IPS-NIHi11 (cell line): ENCODE results near the gene AKAP7.
"Not testable (repeated sequence)": the region's sequence is repeated elsewhere in the genome, so short reads cannot be mapped to it uniquely, and the experiment has no call there.

ENCODE experiments used
- DNase-seq: peaks from one replicate; pipeline ENCODE4 v3.0.0; 2012; ENCODE audit warnings: mixed read lengths, low spot score

Gene AKAP7

DNA sequence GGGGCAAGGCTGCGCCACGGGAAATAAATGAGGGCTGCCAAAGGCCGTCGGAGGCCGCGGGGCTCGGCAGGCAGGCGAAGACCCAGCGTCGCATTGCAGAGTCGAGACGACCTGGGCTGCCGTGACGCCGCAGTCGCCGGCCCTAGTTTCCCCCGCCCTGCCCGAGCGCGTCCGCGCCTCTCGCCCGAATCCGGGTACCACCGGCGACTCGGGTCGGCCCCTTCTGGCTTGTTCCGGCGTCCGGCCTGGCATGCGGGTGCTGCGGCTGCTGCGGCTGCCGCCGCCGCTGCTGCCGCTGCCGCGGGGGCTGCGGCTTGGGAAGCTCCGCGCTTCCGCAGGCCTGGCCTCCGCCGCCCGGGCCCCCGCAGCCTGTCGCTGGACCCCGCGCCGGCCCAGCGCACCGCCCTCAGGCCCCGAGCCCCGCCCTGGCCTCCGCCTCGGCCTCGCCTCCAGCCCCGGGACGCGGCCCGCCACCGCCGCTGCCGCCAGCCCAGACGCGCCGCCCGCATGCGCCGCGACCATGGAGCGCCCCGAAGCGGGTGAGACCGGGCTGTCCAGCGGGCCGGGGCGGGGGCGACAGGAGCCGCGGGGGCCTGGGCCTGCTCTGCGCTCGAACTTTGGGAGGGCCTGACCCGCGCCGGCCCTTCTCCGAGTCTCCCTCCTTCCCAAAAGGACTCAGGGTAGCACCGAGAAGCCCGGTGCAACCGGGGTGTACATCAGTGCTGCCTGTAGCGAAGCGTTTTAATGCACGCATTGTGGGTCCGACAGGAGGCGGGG is at the start of gene AKAP7:
TSS of gene AKAP7 (plus strand) at position 224 of the 777 bp plus-strand sequence. CDS start at position 521, 297 bp downstream.
- DNase-seq = peak; percentile 93

DNA sequence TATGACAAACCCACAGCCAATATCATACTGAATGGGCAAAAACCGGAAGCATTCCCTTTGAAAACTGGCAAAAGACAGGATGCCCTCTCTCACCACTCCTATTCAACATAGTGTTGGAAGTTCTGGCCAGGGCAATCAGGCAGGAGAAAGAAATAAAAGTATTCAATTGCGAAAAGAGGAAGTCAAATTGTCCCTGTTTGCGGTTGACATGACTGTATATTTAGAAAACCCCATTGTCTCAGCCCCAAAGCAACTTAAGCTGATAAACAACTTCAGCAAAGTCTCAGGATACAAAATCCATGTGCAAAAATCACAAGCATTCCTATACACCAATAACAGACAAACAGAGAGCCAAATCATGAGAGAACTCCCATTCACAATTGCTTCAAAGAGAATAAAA is 44.9 kb upstream of the AKAP7 start:
- not testable (repeated sequence) for DNase-seq

GRCh38 chr6:131091944-131092343 is 43.3 kb upstream of the AKAP7 start:
- DNase-seq = not testable (repeated sequence)

DNA sequence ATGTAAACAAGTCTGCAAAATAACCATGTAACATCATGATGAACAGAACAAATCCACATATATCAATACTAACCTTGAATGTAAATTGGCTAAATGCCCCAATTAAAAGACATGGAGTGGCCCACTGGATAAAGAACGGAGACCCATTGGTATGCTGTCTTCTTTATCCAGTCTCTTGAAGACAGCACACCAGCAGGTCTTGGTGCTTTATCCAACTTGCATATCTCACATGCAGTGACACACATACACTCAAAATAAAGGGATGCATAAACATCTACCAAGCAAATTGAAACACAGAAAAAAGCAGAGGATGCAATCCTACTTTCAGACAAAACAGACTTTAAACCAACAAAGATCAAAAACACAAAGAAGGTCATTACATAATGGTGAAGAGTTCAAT is 41.9 kb upstream of the AKAP7 start:
- no peak for DNase-seq

DNA sequence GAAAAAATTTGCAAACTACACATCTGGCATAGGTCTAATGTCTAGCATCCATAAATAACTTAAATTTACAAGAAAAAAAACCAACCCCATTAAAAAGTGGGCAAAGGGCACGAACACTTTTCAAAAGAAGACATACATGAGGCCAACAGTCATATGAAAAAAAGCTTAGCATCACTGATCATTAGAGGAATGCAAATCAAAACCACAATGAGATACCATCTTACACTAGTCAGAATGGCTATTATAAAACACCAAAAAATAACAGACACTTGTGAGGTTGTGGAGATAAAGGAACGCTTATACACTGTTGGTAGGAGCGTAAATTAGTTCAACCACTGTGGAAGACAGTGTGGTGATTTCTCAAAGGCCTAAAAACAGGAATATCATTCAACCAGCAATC is 38.5 kb upstream of the AKAP7 start:
- DNase-seq = no peak

DNA sequence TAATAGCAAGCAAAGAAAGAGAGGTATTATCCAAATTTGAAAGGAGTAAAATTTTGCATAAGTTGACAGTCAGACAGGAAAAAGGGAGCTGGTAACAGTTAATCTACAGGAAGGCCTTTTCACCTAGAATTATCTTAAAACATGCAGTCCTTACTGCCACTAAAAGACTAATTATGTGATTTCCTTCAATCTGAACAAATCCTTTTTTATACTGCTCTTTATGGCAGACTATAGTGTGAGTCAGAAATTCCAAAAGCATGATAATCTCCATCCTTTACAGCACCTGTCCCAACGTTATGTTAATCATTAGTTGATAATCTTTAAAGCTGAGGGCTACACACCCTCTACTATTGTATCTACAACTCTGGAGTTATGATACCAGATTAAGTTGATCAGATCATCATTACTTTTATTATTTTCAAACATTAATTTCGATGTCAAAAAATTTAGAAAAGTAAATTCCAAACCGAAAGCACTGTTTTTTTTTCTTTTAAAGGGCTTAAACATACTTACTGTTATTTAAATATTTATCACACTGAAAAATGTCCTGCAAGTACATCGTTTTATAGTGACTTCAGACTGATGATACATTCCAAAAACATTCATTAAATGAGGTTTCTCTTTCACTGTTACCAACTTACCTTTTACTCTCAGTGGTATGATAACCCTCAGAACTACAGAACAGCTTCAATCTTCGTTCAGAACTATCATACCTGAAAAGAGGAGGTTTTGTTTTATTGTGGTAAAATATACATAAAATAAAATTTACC is 33.2 kb upstream of the AKAP7 start:
- DNase-seq = no peak

DNA sequence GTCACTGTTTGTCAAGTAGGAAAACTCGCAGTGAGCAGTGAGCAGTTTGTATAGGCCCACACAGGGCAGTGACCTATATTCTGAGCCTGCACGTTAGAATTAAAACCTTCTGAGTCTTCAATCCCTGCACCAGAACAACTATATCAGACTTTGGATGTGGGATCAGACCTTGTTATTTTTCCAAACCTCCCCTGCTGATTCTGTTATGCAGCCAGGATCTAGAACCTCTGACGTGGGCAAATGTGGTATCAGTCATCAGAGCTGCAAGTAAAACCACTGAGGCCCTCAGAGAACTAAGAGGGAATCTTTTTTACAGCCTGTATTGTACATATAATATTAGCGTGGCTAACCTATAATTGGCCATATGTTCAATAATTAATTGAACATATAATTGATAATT is 32.0 kb upstream of the AKAP7 start:
- no peak for DNase-seq

GRCh38 chr6:131103901-131104300 is 31.4 kb upstream of the AKAP7 start:
- no peak for DNase-seq

DNA sequence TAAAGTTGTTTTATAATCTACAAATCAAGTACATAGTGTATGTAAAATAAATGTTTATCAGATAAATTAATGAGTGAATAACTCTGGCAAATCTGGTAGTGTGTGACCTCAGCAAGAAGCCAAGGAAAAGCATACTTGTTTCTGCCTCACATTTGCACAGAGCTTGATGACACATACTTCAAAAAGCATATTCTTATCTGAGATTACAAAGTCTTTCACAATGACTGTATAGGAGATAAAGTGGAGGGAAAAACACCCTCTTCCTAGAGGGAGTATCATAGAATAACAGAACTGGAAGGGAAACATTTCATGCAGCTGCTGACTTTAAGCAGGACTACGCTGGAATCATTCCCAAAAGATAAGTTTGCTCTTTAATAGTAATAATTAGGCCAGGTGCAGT is 28.1 kb upstream of the AKAP7 start:
- DNase-seq = no peak

- no peak for DNase-seq
Observed at GRCh38 chr6:131112249-131112648, 23.0 kb upstream of the AKAP7 start.

GRCh38 chr6:131115651-131116050 is 19.6 kb upstream of the AKAP7 start:
- no peak for DNase-seq

DNA sequence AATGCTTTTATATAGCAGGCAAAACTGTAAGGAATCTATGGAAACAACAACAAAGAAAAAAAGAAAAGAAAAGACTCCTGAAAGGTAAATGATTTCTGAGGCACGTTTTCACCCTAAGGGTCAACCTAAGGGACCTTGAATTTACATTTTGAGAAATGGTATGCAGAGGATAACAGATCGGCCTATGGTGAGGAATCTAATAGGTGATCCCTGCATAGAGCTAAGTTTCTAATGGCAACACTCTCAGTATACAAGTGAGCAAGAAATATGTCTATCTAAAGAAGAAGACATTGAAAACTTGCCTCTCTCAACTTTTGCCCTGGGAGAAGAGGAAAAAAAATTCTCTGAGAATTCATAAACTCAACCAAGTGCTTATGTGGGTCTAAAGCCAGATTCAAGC is 18.9 kb upstream of the AKAP7 start:
- no peak for DNase-seq

GRCh38 chr6:131116755-131117360 is 18.4 kb upstream of the AKAP7 start:
- DNase-seq = peak; percentile 36

- no peak for DNase-seq
Observed at GRCh38 chr6:131117878-131118277, 17.4 kb upstream of the AKAP7 start.

- DNase-seq = no peak
Observed at GRCh38 chr6:131122007-131122406, 13.3 kb upstream of the AKAP7 start.

DNA sequence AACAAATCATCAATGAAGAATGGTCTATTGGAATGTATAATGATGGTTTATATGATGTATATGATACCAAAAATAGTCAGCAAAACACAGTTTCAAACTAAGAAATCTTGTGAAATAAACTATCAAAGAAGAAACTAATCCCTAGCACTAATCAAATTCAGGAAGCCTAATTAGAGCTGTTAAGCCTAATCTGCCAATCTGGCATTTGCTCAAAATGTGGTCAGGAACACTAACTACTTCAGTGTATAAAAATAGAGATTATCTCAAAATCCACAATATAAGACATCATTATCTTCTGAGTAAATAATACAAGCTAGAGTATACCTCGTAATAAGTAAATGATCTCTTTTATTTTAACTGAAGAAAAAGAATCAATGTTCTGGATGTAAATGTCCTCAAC is 12.8 kb upstream of the AKAP7 start:
- no peak for DNase-seq

DNA sequence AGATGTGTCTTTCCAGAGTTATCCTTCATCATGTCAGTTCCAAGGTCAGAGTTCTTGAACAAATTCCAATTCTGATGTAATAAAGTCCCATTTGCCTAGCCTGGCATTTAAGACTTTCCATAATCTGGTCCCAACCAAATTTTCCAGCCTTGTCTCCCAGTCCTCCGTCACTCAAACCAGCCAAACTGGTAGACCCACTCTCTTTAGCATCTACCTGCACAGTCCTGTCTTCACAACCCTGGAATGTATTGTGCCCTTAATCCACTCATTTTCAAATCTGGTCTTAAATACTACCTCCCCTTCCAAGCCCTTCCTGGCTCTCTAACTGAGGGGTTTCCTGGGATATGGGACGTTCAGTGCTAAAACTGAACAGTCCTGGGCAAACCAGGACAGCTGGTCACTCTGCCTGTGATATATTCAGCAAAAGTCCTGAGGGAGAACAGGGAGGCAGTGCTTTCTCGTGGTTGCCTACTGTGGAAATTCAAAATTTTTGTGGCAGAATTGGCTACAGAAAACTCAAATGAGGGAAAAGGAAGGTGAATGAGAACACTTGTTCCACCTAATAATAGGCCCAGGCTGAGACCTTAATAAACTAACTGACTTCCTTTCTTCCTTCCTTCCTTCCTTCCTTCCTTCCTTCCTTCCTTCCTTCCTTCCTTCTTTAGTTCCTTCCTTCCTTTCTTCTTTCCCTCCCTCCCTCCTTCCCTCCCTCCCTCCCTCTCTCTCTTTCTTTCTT is 10.8 kb upstream of the AKAP7 start:
- DNase-seq = no peak

GRCh38 chr6:131125431-131125830 is 9.8 kb upstream of the AKAP7 start:
- no peak for DNase-seq

DNA sequence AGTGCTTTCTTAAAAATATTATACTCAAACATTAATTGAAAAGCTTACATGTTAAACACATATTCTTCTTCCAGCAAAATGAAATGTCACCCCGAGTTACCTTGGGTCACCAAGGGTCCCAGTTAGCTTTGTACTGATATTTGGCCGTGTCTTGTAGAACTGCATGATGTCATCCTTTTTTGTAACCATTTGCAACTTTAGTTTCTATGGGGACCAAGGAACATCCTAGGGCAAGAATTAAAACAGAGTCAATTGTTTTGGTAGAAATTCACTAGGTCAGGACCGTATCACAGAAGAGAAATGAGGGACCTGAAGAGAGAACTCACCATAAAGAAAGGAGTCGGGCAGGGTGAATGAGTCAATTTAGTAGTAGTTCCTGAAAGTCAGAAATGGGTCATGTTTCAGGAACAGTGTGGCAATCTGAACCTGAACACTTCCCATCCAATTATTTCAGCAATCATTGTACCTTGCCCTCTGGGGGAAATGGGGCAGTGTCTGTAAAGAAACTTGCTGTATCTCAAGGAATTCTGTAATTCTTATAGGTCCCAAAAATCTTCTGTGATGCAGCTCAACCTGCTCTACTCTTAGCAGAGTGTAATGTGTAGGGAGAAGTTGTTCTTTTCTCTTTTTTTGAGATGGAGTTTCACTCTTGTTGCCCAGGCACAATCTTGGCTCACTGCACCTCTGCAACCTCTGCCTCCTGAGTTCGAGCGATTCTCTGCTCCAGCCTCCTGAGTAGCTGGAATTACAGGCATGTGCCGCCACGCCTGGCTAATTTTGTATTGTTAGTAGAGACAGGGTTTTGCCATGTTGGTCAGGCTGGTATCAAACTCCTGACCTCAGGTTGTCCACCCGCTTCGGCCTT is 5.3 kb upstream of the AKAP7 start:
- DNase-seq = no peak

- DNase-seq = no peak
Observed at GRCh38 chr6:131130554-131130940, 4.7 kb upstream of the AKAP7 start.

DNA sequence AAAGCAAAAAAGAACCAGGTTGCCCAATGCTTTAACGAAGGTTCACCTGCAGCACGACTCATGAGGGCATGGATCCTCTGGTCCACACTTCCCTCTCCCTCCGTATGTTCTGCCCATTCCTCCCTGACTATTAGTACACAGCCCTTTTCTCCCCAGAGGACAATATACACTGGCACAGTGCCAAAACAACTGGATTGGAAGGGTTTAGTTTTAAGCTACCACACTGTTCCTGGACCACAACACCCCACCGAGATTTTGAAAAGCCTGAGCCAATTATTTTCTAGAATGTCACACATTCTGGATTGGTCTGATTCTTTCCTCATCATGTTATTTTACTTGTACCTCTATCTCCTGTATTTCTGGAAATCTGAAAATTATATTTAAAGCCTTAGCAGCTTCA is 2.9 kb upstream of the AKAP7 start:
- DNase-seq = no peak
